ENCODE data around the gene PAK6. TPM values are rescaled to one million over a fixed set of nuclear protein-coding genes. Genes with fewer than 3 reads are reported as not detected.

Gene PAK6
- polyA plus RNA-seq, 1 donor from 2014 or later = 32.4 TPM

DNA sequence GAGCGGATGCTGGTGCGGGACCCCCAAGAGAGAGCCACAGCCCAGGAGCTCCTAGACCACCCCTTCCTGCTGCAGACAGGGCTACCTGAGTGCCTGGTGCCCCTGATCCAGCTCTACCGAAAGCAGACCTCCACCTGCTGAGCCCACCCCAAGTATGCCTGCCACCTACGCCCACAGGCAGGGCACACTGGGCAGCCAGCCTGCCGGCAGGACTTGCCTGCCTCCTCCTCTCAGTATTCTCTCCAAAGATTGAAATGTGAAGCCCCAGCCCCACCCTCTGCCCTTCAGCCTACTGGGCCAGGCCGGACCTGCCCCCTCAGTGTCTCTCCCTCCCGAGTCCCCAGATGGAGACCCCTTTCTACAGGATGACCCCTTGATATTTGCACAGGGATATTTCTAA, 37.1 kb downstream of the PAK6 start:
- Histone ChIP-seq H3F3A (ENCODE audit: insufficient read depth, low read length, poor library complexity, severe bottlenecking) (no peaks in the 10 kb centered on the region), H4K20me1 (ENCODE audit: insufficient read depth) (no peaks in the 10 kb centered on the region), H3K4me2 (ENCODE audit: low read length) (no peak overlapping the region), H3K36me3 (ENCODE audit: insufficient read depth, low read length) (no peaks in the 10 kb centered on the region), H3K27ac (ENCODE audit: low read length) (no peak overlapping the region), H2AFZ (ENCODE audit: low read depth, low read length) (no peak overlapping the region), H3K9ac (ENCODE audit: low read length) (no peak overlapping the region), H3K27me3 (ENCODE audit: insufficient read depth, low read depth, low read length) (peaks cover 28% of the 10 kb centered on the region), H3K9me3 (ENCODE audit: low read length) (no peaks in the 10 kb centered on the region), H3K4me3 (ENCODE audit: low read length) (no peak overlapping the region), H3K79me2 (replicated peaks; ENCODE audit: insufficient read depth, low read length) (no peaks in the 10 kb centered on the region), H3K9me2 (ENCODE audit: insufficient read depth, low read length) (no peaks in the 10 kb centered on the region)
- TF ChIP-seq RAD21 (conservative IDR thresholded peaks at IDR 0.05) (no peak), EP300 (conservative IDR thresholded peaks at IDR 0.05; ENCODE audit: poor library complexity, severe bottlenecking) (no peak), EZH2 (IDR thresholded peaks at IDR 0.05; ENCODE audit: borderline replicate concordance, insufficient read depth, low read length, poor library complexity, severe bottlenecking) (no peak), SMC3 (conservative IDR thresholded peaks at IDR 0.05; ENCODE audit: poor library complexity) (no peak), POLR2AphosphoS5 (IDR thresholded peaks at IDR 0.05) (no peak), MXI1 (conservative IDR thresholded peaks at IDR 0.05; ENCODE audit: poor library complexity, severe bottlenecking) (no peak), TAF1 (IDR thresholded peaks at IDR 0.05; ENCODE audit: low read depth) (no peak)
- TF ChIP-seq, protein P1, sequence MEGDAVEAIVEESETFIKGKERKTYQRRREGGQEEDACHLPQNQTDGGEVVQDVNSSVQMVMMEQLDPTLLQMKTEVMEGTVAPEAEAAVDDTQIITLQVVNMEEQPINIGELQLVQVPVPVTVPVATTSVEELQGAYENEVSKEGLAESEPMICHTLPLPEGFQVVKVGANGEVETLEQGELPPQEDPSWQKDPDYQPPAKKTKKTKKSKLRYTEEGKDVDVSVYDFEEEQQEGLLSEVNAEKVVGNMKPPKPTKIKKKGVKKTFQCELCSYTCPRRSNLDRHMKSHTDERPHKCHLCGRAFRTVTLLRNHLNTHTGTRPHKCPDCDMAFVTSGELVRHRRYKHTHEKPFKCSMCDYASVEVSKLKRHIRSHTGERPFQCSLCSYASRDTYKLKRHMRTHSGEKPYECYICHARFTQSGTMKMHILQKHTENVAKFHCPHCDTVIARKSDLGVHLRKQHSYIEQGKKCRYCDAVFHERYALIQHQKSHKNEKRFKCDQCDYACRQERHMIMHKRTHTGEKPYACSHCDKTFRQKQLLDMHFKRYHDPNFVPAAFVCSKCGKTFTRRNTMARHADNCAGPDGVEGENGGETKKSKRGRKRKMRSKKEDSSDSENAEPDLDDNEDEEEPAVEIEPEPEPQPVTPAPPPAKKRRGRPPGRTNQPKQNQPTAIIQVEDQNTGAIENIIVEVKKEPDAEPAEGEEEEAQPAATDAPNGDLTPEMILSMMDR (IDR thresholded peaks at IDR 0.05; ENCODE audit: poor library complexity, severe bottlenecking) = no peak

DNA sequence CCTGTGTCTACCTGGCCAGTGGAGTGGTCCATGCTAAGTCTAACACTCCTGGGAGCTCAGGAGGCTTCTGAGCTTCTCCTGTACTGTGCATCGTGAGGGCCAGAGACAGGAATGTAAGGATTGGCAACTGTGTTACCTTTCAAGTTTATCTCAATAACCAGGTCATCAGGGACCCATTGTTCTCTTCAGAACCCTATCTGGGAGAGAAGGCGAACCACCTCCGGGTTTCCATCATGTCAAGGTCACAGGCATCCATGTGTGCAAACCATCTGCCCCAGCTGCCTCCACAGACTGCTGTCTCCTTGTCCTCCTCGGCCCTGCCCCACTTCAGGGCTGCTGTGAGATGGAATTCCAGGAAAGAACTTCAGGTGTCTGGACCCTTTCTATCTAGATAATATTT, 38.1 kb downstream of the PAK6 start:
- no peak overlapping the region for H3K4me2 ChIP-seq (ENCODE audit: low read length)
- no peak overlapping the region for H3K9ac ChIP-seq (ENCODE audit: low read length)
- H4K20me1 ChIP-seq (ENCODE audit: insufficient read depth) = no peaks in the 10 kb centered on the region
- H3K9me3 ChIP-seq (ENCODE audit: low read length) = no peaks in the 10 kb centered on the region
- H2AFZ ChIP-seq (ENCODE audit: low read depth, low read length) = no peak overlapping the region
- no peaks in the 10 kb centered on the region for H3K79me2 ChIP-seq (replicated peaks; ENCODE audit: insufficient read depth, low read length)
- H3K4me3 ChIP-seq (ENCODE audit: low read length) = no peak overlapping the region
- no peak for TF ChIP-seq SMC3 (conservative IDR thresholded peaks at IDR 0.05; ENCODE audit: poor library complexity)
- no peak overlapping the region for H3K27ac ChIP-seq (ENCODE audit: low read length)
- no peaks in the 10 kb centered on the region for H3K36me3 ChIP-seq (ENCODE audit: insufficient read depth, low read length)
- peaks cover 37% of the 10 kb centered on the region for H3K27me3 ChIP-seq (ENCODE audit: insufficient read depth, low read depth, low read length)
- H3F3A ChIP-seq (ENCODE audit: insufficient read depth, low read length, poor library complexity, severe bottlenecking) = no peaks in the 10 kb centered on the region
- no peaks in the 10 kb centered on the region for H3K9me2 ChIP-seq (ENCODE audit: insufficient read depth, low read length)

- Histone ChIP-seq H3K9ac (ENCODE audit: low read length) (no peak overlapping the region), H3K79me2 (replicated peaks; ENCODE audit: insufficient read depth, low read length) (no peaks in the 10 kb centered on the region), H3K27ac (ENCODE audit: low read length) (no peak overlapping the region), H3K27me3 (ENCODE audit: insufficient read depth, low read depth, low read length) (peaks cover 42% of the 10 kb centered on the region), H3K9me2 (ENCODE audit: insufficient read depth, low read length) (no peaks in the 10 kb centered on the region), H3K4me2 (ENCODE audit: low read length) (no peak overlapping the region), H4K20me1 (ENCODE audit: insufficient read depth) (no peaks in the 10 kb centered on the region), H2AFZ (ENCODE audit: low read depth, low read length) (no peak overlapping the region), H3F3A (ENCODE audit: insufficient read depth, low read length, poor library complexity, severe bottlenecking) (no peaks in the 10 kb centered on the region), H3K9me3 (ENCODE audit: low read length) (no peaks in the 10 kb centered on the region), H3K4me3 (ENCODE audit: low read length) (no peak overlapping the region), H3K36me3 (ENCODE audit: insufficient read depth, low read length) (no peaks in the 10 kb centered on the region)
- no peak for TF ChIP-seq EZH2 (IDR thresholded peaks at IDR 0.05; ENCODE audit: borderline replicate concordance, insufficient read depth, low read length, poor library complexity, severe bottlenecking)
Observed at GRCh38 chr15:40277471-40277870, 38.6 kb downstream of the PAK6 start.

- TF ChIP-seq EP300 (conservative IDR thresholded peaks at IDR 0.05; ENCODE audit: poor library complexity, severe bottlenecking) (no peak), TAF1 (IDR thresholded peaks at IDR 0.05; ENCODE audit: low read depth) (no peak), SMC3 (conservative IDR thresholded peaks at IDR 0.05; ENCODE audit: poor library complexity) (no peak), EZH2 (IDR thresholded peaks at IDR 0.05; ENCODE audit: borderline replicate concordance, insufficient read depth, low read length, poor library complexity, severe bottlenecking) (no peak), RAD21 (conservative IDR thresholded peaks at IDR 0.05) (no peak), MXI1 (conservative IDR thresholded peaks at IDR 0.05; ENCODE audit: poor library complexity, severe bottlenecking) (no peak), POLR2AphosphoS5 (IDR thresholded peaks at IDR 0.05) (no peak), REST (IDR thresholded peaks at IDR 0.05; ENCODE audit: borderline replicate concordance) (no peak)
- TF ChIP-seq, protein P1 (IDR thresholded peaks at IDR 0.05; ENCODE audit: poor library complexity, severe bottlenecking) = no peak
- no peaks in the 10 kb centered on the region for H3F3A ChIP-seq (ENCODE audit: insufficient read depth, low read length, poor library complexity, severe bottlenecking)
- no peak overlapping the region for H2AFZ ChIP-seq (ENCODE audit: low read depth, low read length)
- H3K36me3 ChIP-seq (ENCODE audit: insufficient read depth, low read length) = no peaks in the 10 kb centered on the region
- no peak overlapping the region for H3K9ac ChIP-seq (ENCODE audit: low read length)
- H3K9me3 ChIP-seq (ENCODE audit: low read length) = no peaks in the 10 kb centered on the region
- H4K20me1 ChIP-seq (ENCODE audit: insufficient read depth) = no peaks in the 10 kb centered on the region
- no peak overlapping the region for H3K4me3 ChIP-seq (ENCODE audit: low read length)
- no peaks in the 10 kb centered on the region for H3K9me2 ChIP-seq (ENCODE audit: insufficient read depth, low read length)
- H3K4me2 ChIP-seq (ENCODE audit: low read length) = no peak overlapping the region
- no peaks in the 10 kb centered on the region for H3K79me2 ChIP-seq (replicated peaks; ENCODE audit: insufficient read depth, low read length)
- H3K27ac ChIP-seq (ENCODE audit: low read length) = no peak overlapping the region
- H3K27me3 ChIP-seq (ENCODE audit: insufficient read depth, low read depth, low read length) = peaks cover 48% of the 10 kb centered on the region
Observed at GRCh38 chr15:40278026-40278425, 39.2 kb downstream of the PAK6 start.

Measured in neural cell (in vitro differentiated cells).